Bronchial smooth muscle cell (primary cell): Measurements from ENCODE around the gene KCNT1. TPM values are rescaled to one million over a fixed set of nuclear protein-coding genes. Genes with fewer than 3 reads are reported as not detected.

ENCODE experiments used
- total RNA-seq: library from RNA; depleted of rRNA; stranded (reverse); fragments of >200 nt; gene quantifications from 2 replicates; pipeline ENCODE4 v1.2.1, GENCODE V29; 2014

Gene KCNT1
- not detected in 2 replicates for total RNA-seq

DNA sequence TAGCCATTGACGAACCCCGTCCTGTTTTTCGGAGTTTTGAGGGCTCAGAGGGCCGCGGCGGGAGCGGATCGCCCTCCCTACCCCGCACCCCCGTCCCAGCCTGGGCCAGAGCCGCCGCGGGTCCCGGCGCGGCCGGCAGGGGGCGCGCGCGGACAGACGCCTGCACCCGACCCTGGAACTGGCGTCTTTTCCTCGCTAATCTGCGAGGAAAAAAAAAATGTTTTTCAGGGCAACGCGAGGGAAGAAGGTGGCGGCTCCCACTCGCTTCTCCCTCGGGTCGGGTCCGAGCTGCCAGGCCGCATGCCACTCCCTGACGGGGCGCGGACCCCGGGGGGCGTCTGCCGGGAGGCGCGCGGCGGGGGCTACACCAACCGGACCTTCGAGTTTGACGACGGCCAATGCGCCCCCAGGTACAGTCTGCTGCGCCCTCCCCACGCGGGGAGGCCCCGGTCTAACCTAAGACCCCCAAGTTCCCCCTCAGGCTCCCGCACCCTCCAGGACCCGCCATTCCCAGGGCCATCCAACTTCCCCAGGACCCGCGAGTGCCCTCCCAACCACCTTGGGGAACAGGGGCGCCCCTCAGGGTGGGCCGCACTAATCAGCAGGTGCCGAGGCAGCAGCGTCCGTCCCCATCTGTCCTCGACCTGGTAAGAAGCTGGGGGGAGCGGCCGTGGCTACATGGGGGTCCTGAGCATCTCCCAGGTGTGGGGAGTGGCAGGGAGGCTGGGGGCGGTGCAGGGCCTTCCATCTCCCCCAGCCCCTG, at the start of gene KCNT1:
Gene KCNT1, plus strand, starts transcription at position 227 of the 763 bp plus-strand sequence. Its CDS starts 74 bp downstream, at position 301.

GRCh38 chr9:135662758-135663450, 39.1 kb upstream of the KCNT1 start, which contains the start of gene LCN9:
TSS of gene LCN9 (plus strand) at chr9:135663309. CDS start at chr9:135663322, 13 bp downstream.

DNA sequence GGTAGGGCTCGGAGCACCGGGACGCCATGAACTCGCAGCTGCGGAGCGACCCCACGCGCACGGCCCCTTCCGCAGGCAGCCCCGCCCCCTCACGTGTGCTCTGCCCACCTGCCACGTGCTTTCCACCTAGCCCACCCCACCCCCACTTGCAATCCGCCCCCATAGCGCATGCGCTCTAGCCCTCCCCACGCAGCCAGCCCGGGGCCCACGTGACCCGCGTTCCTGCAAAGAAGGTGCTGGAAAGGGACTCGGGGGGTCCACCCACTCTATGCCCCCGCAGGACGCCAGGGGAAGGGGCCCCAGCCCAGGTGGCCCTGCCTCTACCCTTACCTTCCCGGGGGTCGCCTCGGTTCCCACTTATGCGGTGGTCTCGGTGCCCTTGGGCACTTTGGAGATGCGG, 2.5 kb upstream of the KCNT1 start, which contains the start of gene SOHLH1:
Gene SOHLH1, minus strand, starts transcription at position 42 of the 400 bp plus-strand sequence. Its CDS starts 14 bp downstream, at position 28.

Other genes starting within 250 kb of the KCNT1 start
- gene PPP1R26, start 222.4 kb upstream of the KCNT1 start, total RNA-seq: 5.7 and 6.3 TPM in 2 replicates
- gene MRPS2, start 201.5 kb upstream of the KCNT1 start, total RNA-seq: 9.9 and 19.1 TPM in 2 replicates
- not detected in 2 replicates for gene LCN1, start 180.7 kb upstream of the KCNT1 start, total RNA-seq
- gene OBP2A, start 156.1 kb upstream of the KCNT1 start, total RNA-seq: not detected in 2 replicates
- not detected in 2 replicates for gene PAEP, start 140.4 kb upstream of the KCNT1 start, total RNA-seq
- not detected in 2 replicates for gene GLT6D1, start 62.6 kb upstream of the KCNT1 start, total RNA-seq
- gene LCN9, start 38.9 kb upstream of the KCNT1 start, total RNA-seq: not detected in 2 replicates
- gene SOHLH1, start 2.7 kb upstream of the KCNT1 start, total RNA-seq: not detected in 2 replicates
- 15.0 and 19.7 TPM in 2 replicates for gene CAMSAP1, start 205.4 kb downstream of the KCNT1 start, total RNA-seq